K562 (cell line): ENCODE data around the gene ITPK1. TPM values are rescaled to one million over a fixed set of nuclear protein-coding genes. Genes with fewer than 3 reads are reported as not detected.

Experiments
- ATAC-seq: fragments of 200-7000 bp; cut with Tn5 transposase; 3 replicates; pipeline ENCODE4 v1.9.1; 2020; ENCODE audit warnings: moderate library complexity
- BruUV-seq: library from RNA; stranded (reverse); fragments of 400-500 nt; replicated peaks from 2 replicates; lab custom pipeline; 2021; lab: Mats Ljungman, UMichigan
- CTCF ChIA-PET: fragments of 300-600 bp; formaldehyde crosslinking; extraction: SDS; loops from one replicate; lab custom pipeline; 2021; ENCODE audit warnings: low intra/inter-chr PET ratio; lab: Yijun Ruan, JAX
- POLR2A ChIA-PET: fragments of 300-600, 350-650 bp; sonication (Branson Sonifier 250); formaldehyde crosslinking; extraction: SDS; loops from one replicate; lab custom pipeline; 2021; ENCODE audit warnings: antibody characterized with exemption, inconsistent platforms; lab: Yijun Ruan, JAX
- DNase-seq, 4 experiments: peaks; one replicate each; pipeline versions ENCODE4 v3.0.0 to v3.0.0-alpha.2; 2011 to 2018; ENCODE audit warnings: low spot score in 3 of 4, mixed read lengths in 3 of 4; ENCODE audit errors: extremely low read depth in 1 of 4
- FAIRE-seq: peaks from 2 replicates; lab custom pipeline; 2011; peaks lifted over from hg19 to GRCh38; lab: Jason Lieb, UNC
- H2AFZ ChIP-seq: 2 replicates; pipeline ENCODE4 v1.6.0; 2011; ENCODE audit warnings: low read depth, low read length, control low read depth, inconsistent platforms
- H3K27ac ChIP-seq: fragments of 200-600 bp; 3 replicates; pipeline ENCODE4 v1.8.0; 2011; ENCODE audit warnings: low read depth, mild to moderate bottlenecking, control low read depth, inconsistent platforms, low read length, moderate library complexity, mixed read lengths; ENCODE audit errors: extremely low read depth
- H3K27me3 ChIP-seq, 2 experiments: fragments of 300-600 bp in 1 of 2; 2 replicates in 1 of 2; 3 replicates in 1 of 2; pipeline versions ENCODE4 v1.6.0 to v1.8.0; 2011; ENCODE audit warnings: inconsistent platforms in 2 of 2, low read length in 2 of 2, mild to moderate bottlenecking in 1 of 2, mixed read lengths in 1 of 2, moderate library complexity in 1 of 2; ENCODE audit not compliant: control insufficient read depth in 2 of 2, insufficient read depth in 2 of 2
- H3K36me3 ChIP-seq: fragments of 300-600 bp; 3 replicates; pipeline ENCODE4 v1.8.0; 2011; ENCODE audit warnings: mild to moderate bottlenecking, low read length, inconsistent platforms; ENCODE audit not compliant: control insufficient read depth, insufficient read depth
- H3K4me1 ChIP-seq, 2 experiments: fragments of 200-600 bp in 1 of 2; replicated peaks in 1 of 2; 2 replicates in 1 of 2; 3 replicates in 1 of 2; pipeline versions ENCODE4 v1.5.1 to v1.8.0; 2011; ENCODE audit warnings: inconsistent platforms in 2 of 2, low read length in 2 of 2, mild to moderate bottlenecking in 1 of 2, mixed read lengths in 1 of 2, moderate library complexity in 1 of 2; ENCODE audit not compliant: control insufficient read depth in 2 of 2, insufficient read depth in 2 of 2
- H3K4me2 ChIP-seq: 2 replicates; pipeline ENCODE4 v1.6.1; 2011; ENCODE audit warnings: low read length, control low read depth, inconsistent platforms, mixed read lengths; ENCODE audit not compliant: insufficient read depth
- H3K4me3 ChIP-seq: fragments of 200-600 bp; sonication (generic), shearing (Covaris generic); 2 replicates; pipeline ENCODE4 v1.5.1; 2016; ENCODE audit warnings: control low read depth, inconsistent platforms
- H3K79me2 ChIP-seq: fragments of 200-600 bp; 3 replicates; pipeline ENCODE4 v1.8.0; 2011; ENCODE audit warnings: low read length, inconsistent platforms; ENCODE audit not compliant: control insufficient read depth, insufficient read depth
- H3K9ac ChIP-seq, 2 experiments: 2 replicates each; pipeline versions ENCODE4 v1.6.0 to v1.6.1; 2011; ENCODE audit warnings: low read depth in 2 of 2, low read length in 2 of 2, control low read depth in 1 of 2, inconsistent platforms in 1 of 2, mild to moderate bottlenecking in 1 of 2, mixed read lengths in 1 of 2; ENCODE audit not compliant: insufficient read depth in 1 of 2
- H3K9me1 ChIP-seq: one replicate; pipeline ENCODE4 v1.6.0; 2011; ENCODE audit warnings: inconsistent platforms, mild to moderate bottlenecking, low read length, moderate library complexity; ENCODE audit not compliant: control insufficient read depth, insufficient read depth
- H3K9me3 ChIP-seq: replicated peaks from 2 replicates; pipeline ENCODE4 v1.5.1; 2011; ENCODE audit warnings: low read depth, low read length, inconsistent platforms; ENCODE audit not compliant: control insufficient read depth, insufficient read depth
- H4K20me1 ChIP-seq: replicated peaks from 2 replicates; pipeline ENCODE4 v1.6.1; 2011; ENCODE audit warnings: low read length, inconsistent platforms, mixed read lengths; ENCODE audit not compliant: control insufficient read depth, insufficient read depth
- CREB1 ChIP-seq, 2 experiments: sonication (generic) in 1 of 2; formaldehyde crosslinking in 1 of 2; IDR thresholded peaks; 2 replicates each; pipeline versions ENCODE4 v1.6.1 to v1.8.0; 2012 to 2022; ENCODE audit warnings: inconsistent platforms in 1 of 2, mild to moderate bottlenecking in 1 of 2, missing genetic modification reagents in 1 of 2, moderate library complexity in 1 of 2
- EP400 ChIP-seq: fragments of 450-650 bp; IDR thresholded peaks from 2 replicates; pipeline ENCODE4 v1.6.1; 2017; ENCODE audit warnings: antibody characterized with exemption, mild to moderate bottlenecking, moderate library complexity
- NFIX ChIP-seq: fragments of 250-450 bp; sonication (Bioruptor Pico); IDR thresholded peaks from 2 replicates; pipeline ENCODE4 v1.4.0; 2020; ENCODE audit warnings: low read depth, mild to moderate bottlenecking, moderate library complexity
- POLR2H ChIP-seq: IDR thresholded peaks from 2 replicates; pipeline ENCODE4 v1.6.1; 2016; ENCODE audit warnings: missing genetic modification characterization, low read depth, mild to moderate bottlenecking, control low read depth, missing compliant biosample characterization, moderate library complexity
- SIN3A ChIP-seq, 2 experiments: fragments of 150-350 bp in 1 of 2; IDR thresholded peaks; 2 replicates each; pipeline ENCODE4 v1.6.1; 2011 to 2016; ENCODE audit warnings: borderline replicate concordance in 2 of 2, low read depth in 2 of 2, low read length in 2 of 2, mild to moderate bottlenecking in 2 of 2, moderate library complexity in 2 of 2; ENCODE audit not compliant: control insufficient read depth in 1 of 2
- SP2 ChIP-seq: IDR thresholded peaks from 2 replicates; pipeline ENCODE4 v1.6.1; 2011; ENCODE audit warnings: mild to moderate bottlenecking, low read depth, low read length, moderate library complexity; ENCODE audit not compliant: poor library complexity, severe bottlenecking; ENCODE audit errors: extremely low read depth
- THRAP3 ChIP-seq: fragments of 450-650 bp; IDR thresholded peaks from 2 replicates; pipeline ENCODE4 v1.6.1; 2016; ENCODE audit warnings: mild to moderate bottlenecking, inconsistent platforms, borderline replicate concordance
- ZNF644 ChIP-seq: fragments of 200-800 bp; sonication (Bioruptor generic); IDR thresholded peaks from 2 replicates; pipeline ENCODE4 v1.6.1; 2016; ENCODE audit warnings: low read depth, missing genetic modification characterization, missing compliant biosample characterization
- ZNF785 ChIP-seq: fragments of 250-450 bp; sonication (Bioruptor Pico); IDR thresholded peaks from 2 replicates; pipeline ENCODE4 v1.4.0; 2020; ENCODE audit warnings: mild to moderate bottlenecking
- WGBS: fragments of 100-300 bp; shearing (Covaris generic); methylation state at CpG from one replicate; pipeline ENCODE4 v1.1.6; 2016; ENCODE audit warnings: low coverage, mixed read lengths; ENCODE audit not compliant: insufficient coverage; ENCODE audit errors: missing lambda C conversion rate; 5-methylcytosine and 5-hydroxymethylcytosine counted together
- in situ Hi-C: fragments of 300-500 bp; cut with MboI; formaldehyde crosslinking; loops from 4 replicates; pipeline ENCODE4 v1.15.0; 2018; ENCODE audit warnings: inconsistent platforms, mixed read lengths
- intact Hi-C: fragments of 100-400 bp; cut with micrococcal nuclease; formaldehyde crosslinking; loops from 2 replicates; pipeline ENCODE4 v1.14.2; 2022
- polyA plus RNA-seq, 8 experiments: library from polyadenylated mRNA; depleted of rRNA in 4 of 8; stranded (reverse) in 5 of 8; unstranded in 3 of 8; fragments of >200 nt; fragmentation: Nextera tagmentation in 2 of 8; fragmentation: Illumina TruSeq in 1 of 8; extraction: Ambion mirVana in 2 of 8; extraction: Trizol in 1 of 8; gene quantifications; 2 replicates each; pipeline versions ENCODE4 v1.2.1 to v1.2.3, GENCODE V29; 2011 to 2014; ENCODE audit warnings: inconsistent platforms in 1 of 8, missing spikeins in 1 of 8
- total RNA-seq, 7 experiments: library from RNA; depleted of rRNA in 6 of 7; stranded (reverse); fragments of >200 nt in 6 of 7; fragmentation: Illumina TruSeq in 2 of 7; extraction: Trizol in 2 of 7; gene quantifications; 2 replicates each; pipeline versions ENCODE4 v1.2.1 to v1.2.3, GENCODE V29; 2011 to 2021; ENCODE audit warnings: low replicate concordance in 1 of 7
- TF ChIP-seq, protein P1 (sequence below): fragments of 450-650 bp; IDR thresholded peaks from 2 replicates; pipeline ENCODE4 v1.6.1; 2016; ENCODE audit warnings: mild to moderate bottlenecking, moderate library complexity

Gene ITPK1
- total and polyA plus RNA-seq, 9 of the 15 experiments (the other 6 are each of a cell fraction or from before 2014, with no cell fraction given), result 1.2 to 39.2 (median 23.0) TPM

DNA sequence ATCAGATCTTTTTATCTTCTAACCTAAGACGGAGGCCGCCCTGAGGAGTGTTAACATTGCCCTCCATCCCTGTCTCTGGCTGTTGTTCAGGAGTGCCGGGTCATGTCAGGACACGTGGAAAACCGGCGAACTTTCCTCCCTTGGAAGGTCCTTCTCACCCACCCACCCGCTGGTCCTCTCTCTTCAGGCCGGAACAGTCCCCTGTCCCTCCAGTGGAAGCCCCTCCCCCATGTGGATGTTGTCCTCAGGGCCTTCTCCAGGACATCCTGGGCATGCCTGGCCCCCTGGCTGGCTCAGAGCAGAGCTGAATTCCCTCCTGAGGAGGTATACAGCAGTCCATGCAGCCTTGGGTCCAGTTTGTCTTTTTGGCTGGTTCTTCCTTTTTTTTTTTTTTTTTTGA, 20.3 kb upstream of the ITPK1 start:
- no peaks in the 10 kb centered on the region for H3K9me3 ChIP-seq
- no TSS peak for BruUV-seq
- no peaks in the 10 kb centered on the region for H3K27me3 ChIP-seq
- in situ Hi-C loops (no loop called here), intact Hi-C loops (no loop called here)
- no peak overlapping the region for H3K4me3 ChIP-seq
- H4K20me1 ChIP-seq, result no peaks in the 10 kb centered on the region
- POLR2A ChIA-PET, result interaction anchor here (0.6 kb wide), 1 partner anchor 235 kb away, joined by 3 read pairs; no protein-coding TSS in a partner anchor
- no peak overlapping the region for H3K9ac ChIP-seq
- DNase-seq (no peak), ATAC-seq (no peak), FAIRE-seq (no peak)
- CTCF ChIA-PET, result interaction anchor here (3.9 kb wide), 1 partner anchor 23 kb away, joined by 22 read pairs; no protein-coding TSS in a partner anchor
- no peaks in the 10 kb centered on the region for H3K9me1 ChIP-seq
- WGBS, result 31% methylated on average over 5 of the region's 8 CpGs
- H3K4me1 ChIP-seq, result peaks cover 3 to 7% of the 10 kb centered on the region in 2 experiments; a peak in 3 of 5 replicates
- H3K36me3 ChIP-seq, result no peaks in the 10 kb centered on the region
- no peaks in the 10 kb centered on the region for H3K79me2 ChIP-seq
- no peak for TF ChIP-seq EP400
- TF ChIP-seq POLR2H (tag), result no peak
- no peak for TF ChIP-seq SIN3A (IDR thresholded peaks at IDR 0.05; ENCODE audit: borderline replicate concordance in 2 of 2, control insufficient read depth in 1 of 2, low read depth in 2 of 2, low read length in 2 of 2)
- TF ChIP-seq ZNF785, result no peak
- TF ChIP-seq, protein P1, sequence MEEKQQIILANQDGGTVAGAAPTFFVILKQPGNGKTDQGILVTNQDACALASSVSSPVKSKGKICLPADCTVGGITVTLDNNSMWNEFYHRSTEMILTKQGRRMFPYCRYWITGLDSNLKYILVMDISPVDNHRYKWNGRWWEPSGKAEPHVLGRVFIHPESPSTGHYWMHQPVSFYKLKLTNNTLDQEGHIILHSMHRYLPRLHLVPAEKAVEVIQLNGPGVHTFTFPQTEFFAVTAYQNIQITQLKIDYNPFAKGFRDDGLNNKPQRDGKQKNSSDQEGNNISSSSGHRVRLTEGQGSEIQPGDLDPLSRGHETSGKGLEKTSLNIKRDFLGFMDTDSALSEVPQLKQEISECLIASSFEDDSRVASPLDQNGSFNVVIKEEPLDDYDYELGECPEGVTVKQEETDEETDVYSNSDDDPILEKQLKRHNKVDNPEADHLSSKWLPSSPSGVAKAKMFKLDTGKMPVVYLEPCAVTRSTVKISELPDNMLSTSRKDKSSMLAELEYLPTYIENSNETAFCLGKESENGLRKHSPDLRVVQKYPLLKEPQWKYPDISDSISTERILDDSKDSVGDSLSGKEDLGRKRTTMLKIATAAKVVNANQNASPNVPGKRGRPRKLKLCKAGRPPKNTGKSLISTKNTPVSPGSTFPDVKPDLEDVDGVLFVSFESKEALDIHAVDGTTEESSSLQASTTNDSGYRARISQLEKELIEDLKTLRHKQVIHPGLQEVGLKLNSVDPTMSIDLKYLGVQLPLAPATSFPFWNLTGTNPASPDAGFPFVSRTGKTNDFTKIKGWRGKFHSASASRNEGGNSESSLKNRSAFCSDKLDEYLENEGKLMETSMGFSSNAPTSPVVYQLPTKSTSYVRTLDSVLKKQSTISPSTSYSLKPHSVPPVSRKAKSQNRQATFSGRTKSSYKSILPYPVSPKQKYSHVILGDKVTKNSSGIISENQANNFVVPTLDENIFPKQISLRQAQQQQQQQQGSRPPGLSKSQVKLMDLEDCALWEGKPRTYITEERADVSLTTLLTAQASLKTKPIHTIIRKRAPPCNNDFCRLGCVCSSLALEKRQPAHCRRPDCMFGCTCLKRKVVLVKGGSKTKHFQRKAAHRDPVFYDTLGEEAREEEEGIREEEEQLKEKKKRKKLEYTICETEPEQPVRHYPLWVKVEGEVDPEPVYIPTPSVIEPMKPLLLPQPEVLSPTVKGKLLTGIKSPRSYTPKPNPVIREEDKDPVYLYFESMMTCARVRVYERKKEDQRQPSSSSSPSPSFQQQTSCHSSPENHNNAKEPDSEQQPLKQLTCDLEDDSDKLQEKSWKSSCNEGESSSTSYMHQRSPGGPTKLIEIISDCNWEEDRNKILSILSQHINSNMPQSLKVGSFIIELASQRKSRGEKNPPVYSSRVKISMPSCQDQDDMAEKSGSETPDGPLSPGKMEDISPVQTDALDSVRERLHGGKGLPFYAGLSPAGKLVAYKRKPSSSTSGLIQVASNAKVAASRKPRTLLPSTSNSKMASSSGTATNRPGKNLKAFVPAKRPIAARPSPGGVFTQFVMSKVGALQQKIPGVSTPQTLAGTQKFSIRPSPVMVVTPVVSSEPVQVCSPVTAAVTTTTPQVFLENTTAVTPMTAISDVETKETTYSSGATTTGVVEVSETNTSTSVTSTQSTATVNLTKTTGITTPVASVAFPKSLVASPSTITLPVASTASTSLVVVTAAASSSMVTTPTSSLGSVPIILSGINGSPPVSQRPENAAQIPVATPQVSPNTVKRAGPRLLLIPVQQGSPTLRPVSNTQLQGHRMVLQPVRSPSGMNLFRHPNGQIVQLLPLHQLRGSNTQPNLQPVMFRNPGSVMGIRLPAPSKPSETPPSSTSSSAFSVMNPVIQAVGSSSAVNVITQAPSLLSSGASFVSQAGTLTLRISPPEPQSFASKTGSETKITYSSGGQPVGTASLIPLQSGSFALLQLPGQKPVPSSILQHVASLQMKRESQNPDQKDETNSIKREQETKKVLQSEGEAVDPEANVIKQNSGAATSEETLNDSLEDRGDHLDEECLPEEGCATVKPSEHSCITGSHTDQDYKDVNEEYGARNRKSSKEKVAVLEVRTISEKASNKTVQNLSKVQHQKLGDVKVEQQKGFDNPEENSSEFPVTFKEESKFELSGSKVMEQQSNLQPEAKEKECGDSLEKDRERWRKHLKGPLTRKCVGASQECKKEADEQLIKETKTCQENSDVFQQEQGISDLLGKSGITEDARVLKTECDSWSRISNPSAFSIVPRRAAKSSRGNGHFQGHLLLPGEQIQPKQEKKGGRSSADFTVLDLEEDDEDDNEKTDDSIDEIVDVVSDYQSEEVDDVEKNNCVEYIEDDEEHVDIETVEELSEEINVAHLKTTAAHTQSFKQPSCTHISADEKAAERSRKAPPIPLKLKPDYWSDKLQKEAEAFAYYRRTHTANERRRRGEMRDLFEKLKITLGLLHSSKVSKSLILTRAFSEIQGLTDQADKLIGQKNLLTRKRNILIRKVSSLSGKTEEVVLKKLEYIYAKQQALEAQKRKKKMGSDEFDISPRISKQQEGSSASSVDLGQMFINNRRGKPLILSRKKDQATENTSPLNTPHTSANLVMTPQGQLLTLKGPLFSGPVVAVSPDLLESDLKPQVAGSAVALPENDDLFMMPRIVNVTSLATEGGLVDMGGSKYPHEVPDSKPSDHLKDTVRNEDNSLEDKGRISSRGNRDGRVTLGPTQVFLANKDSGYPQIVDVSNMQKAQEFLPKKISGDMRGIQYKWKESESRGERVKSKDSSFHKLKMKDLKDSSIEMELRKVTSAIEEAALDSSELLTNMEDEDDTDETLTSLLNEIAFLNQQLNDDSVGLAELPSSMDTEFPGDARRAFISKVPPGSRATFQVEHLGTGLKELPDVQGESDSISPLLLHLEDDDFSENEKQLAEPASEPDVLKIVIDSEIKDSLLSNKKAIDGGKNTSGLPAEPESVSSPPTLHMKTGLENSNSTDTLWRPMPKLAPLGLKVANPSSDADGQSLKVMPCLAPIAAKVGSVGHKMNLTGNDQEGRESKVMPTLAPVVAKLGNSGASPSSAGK, result no peak
- TF ChIP-seq ZNF644 (tag), result no peak
- no peak for TF ChIP-seq THRAP3
- no peak for TF ChIP-seq SP2
- TF ChIP-seq NFIX (CRISPR knock-in tag), result no peak
- TF ChIP-seq CREB1 (IDR thresholded peaks at IDR 0.05), result no peak
- no peak for TF ChIP-seq CREB1 (CRISPR knock-in tag; IDR thresholded peaks at IDR 0.05)
- no peak overlapping the region for H2AFZ ChIP-seq
- no peak overlapping the region for H3K4me2 ChIP-seq
- no peak overlapping the region for H3K27ac ChIP-seq
